Thoracic aorta (tissue), 2 donors: ENCODE data around the gene RNASE4. TPM values are rescaled to one million over a fixed set of nuclear protein-coding genes. Genes with fewer than 3 reads are reported as not detected.
"Not testable (repeated sequence)": the region's sequence is repeated elsewhere in the genome, so short reads cannot be mapped to it uniquely, and the experiment has no call there.

Experiments
- ATAC-seq: fragments of 150-250 bp; one replicate; pipeline ENCODE4 v1.8.0; 2017; ENCODE audit warnings: low read depth; ENCODE audit not compliant: insufficient number of reproducible peaks, low FRiP score
- DNase-seq: peaks from one replicate; pipeline ENCODE4 v3.0.0-alpha.2; 2020; ENCODE audit warnings: low spot score
- H3K27ac ChIP-seq, 2 donors: fragments of 200-600 bp; sonication (generic); 1 replicate in 1 of 2; 2 replicates in 1 of 2; pipeline ENCODE4 v1.5.1; 2016; ENCODE audit warnings: mild to moderate bottlenecking in 2 of 2, moderate library complexity in 2 of 2
- H3K27me3 ChIP-seq: fragments of 200-600 bp; sonication (generic); replicated peaks from 2 replicates; pipeline ENCODE4 v1.6.0; 2016; ENCODE audit warnings: mild to moderate bottlenecking; ENCODE audit not compliant: insufficient read depth
- H3K36me3 ChIP-seq: fragments of 200-600 bp; sonication (generic); one replicate; pipeline ENCODE4 v1.5.1; 2016
- H3K4me1 ChIP-seq, 2 donors: fragments of 200-600 bp; sonication (generic); 1 replicate in 1 of 2; 2 replicates in 1 of 2; pipeline versions ENCODE4 v1.5.1 to v1.6.0; 2016; ENCODE audit warnings: low read depth in 2 of 2, mild to moderate bottlenecking in 1 of 2; ENCODE audit not compliant: control insufficient read depth in 1 of 2
- H3K4me3 ChIP-seq: fragments of 200-600 bp; sonication (generic); 2 replicates; pipeline ENCODE4 v1.5.1; 2016; ENCODE audit warnings: mild to moderate bottlenecking
- H3K9me3 ChIP-seq: fragments of 200-600 bp; sonication (generic); 2 replicates; pipeline ENCODE4 v1.5.1; 2016
- total RNA-seq, 2 donors: library from RNA; depleted of rRNA; stranded (reverse); fragments of >200 nt; gene quantifications; one replicate each; pipeline versions ENCODE4 v1.1.0 to v1.2.3, GENCODE V29; 2016
- TF ChIP-seq, protein P1 (sequence below): fragments of 200-600 bp; sonication (generic); IDR thresholded peaks from one replicate; pipeline ENCODE4 v1.5.1; 2019; ENCODE audit warnings: antibody characterized with exemption

RNASE4 gene
- total RNA-seq, 2 donors from 2014 or later, result 45.6 to 66.4 TPM

DNA sequence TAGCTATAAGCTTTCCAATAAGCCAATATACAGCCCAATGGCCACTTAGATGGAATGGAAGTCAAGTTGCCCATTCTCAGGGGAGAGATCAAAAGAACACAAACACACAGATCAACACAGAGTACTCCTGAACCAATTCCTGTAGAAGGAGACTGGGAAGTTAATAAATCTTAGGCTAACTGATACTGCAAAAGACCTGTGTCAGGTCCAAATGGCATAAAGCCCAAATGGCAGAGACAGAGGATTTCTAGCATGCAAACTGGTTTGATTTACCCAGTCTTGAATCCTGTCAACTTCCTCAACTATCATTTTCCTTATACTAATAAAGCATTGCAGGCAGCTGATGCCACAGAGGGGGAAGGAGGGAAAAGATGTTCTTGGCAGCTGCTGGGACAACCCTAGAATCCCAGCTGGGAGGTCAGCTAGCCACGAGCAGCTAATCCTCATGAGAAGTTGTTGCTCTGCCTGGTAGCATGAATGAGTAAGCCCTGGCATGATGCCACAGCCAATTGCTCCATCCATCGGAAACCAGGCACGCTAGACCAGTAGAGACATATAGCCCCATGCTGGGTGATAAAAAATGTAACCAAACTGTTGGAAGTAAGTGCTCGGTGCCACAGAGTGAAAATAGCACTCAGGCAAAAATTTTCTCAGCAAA is 30.4 kb downstream of the RNASE4 start:
- peak; percentile 66 for ATAC-seq
- peak; percentile 36 for DNase-seq
- no peak overlapping the region for H3K4me3 ChIP-seq
- H3K27me3 ChIP-seq, result no peaks in the 10 kb centered on the region
- no peaks in the 10 kb centered on the region for H3K36me3 ChIP-seq
- no peaks in the 10 kb centered on the region for H3K4me1 ChIP-seq
- no peaks in the 10 kb centered on the region for H3K9me3 ChIP-seq
- H3K27ac ChIP-seq, result peak overlapping the region in 1 of 2 donors; percentile 19
- TF ChIP-seq, protein P1, sequence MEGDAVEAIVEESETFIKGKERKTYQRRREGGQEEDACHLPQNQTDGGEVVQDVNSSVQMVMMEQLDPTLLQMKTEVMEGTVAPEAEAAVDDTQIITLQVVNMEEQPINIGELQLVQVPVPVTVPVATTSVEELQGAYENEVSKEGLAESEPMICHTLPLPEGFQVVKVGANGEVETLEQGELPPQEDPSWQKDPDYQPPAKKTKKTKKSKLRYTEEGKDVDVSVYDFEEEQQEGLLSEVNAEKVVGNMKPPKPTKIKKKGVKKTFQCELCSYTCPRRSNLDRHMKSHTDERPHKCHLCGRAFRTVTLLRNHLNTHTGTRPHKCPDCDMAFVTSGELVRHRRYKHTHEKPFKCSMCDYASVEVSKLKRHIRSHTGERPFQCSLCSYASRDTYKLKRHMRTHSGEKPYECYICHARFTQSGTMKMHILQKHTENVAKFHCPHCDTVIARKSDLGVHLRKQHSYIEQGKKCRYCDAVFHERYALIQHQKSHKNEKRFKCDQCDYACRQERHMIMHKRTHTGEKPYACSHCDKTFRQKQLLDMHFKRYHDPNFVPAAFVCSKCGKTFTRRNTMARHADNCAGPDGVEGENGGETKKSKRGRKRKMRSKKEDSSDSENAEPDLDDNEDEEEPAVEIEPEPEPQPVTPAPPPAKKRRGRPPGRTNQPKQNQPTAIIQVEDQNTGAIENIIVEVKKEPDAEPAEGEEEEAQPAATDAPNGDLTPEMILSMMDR, result no peak

DNA sequence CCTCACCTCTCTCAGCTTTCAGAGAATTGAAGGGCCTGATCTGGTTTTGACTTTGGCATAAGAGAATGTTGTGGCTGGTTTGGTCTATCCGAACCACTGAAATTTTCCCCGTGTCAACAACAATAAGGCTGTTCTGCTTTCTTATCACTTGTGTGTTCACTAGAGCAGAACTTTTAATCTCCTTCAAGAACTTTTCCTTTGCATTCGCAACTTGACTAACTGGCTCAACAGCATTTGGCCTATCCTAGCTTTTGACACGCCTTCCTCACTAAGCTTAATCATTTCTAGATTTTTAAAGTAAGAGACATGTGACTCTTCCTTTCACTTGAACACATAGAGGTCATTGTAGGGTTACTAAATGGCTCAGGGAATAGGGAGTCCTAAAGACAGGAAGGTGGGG is 35.4 kb downstream of the RNASE4 start:
- Histone ChIP-seq H3K27ac (no peak overlapping the region), H3K4me1 (no peaks in the 10 kb centered on the region), H3K9me3 (no peaks in the 10 kb centered on the region), H3K27me3 (peaks cover 7% of the 10 kb centered on the region), H3K36me3 (no peaks in the 10 kb centered on the region), H3K4me3 (no peak overlapping the region)
- DNase-seq, result no peak
- ATAC-seq, result no peak
- TF ChIP-seq, protein P1, result no peak

DNA sequence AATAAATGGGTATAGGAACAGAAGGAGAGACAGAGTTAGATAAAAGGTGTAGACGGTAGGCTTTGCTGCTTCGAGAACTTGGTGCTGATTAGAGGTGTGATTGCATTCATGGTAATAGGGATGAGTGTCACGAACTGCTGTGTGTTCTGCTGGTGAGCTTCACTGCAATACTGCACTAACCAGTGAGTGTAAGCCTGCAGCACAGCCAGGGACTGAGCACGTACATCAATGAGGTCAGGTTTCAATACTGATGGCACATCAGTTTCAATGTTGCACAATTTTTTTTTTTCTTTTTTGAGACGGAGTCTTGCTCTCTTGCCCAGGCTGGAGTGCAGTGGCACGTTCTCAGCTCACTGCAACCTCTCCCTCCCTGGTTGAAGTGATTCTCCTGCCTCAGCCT is 36.4 kb downstream of the RNASE4 start:
- no peak overlapping the region for H3K4me3 ChIP-seq
- peaks cover 7% of the 10 kb centered on the region for H3K27me3 ChIP-seq
- no peaks in the 10 kb centered on the region for H3K9me3 ChIP-seq
- DNase-seq (no peak), ATAC-seq (no peak)
- H3K4me1 ChIP-seq, result no peaks in the 10 kb centered on the region
- no peaks in the 10 kb centered on the region for H3K36me3 ChIP-seq
- TF ChIP-seq, protein P1, result no peak
- H3K27ac ChIP-seq, result no peak overlapping the region

DNA sequence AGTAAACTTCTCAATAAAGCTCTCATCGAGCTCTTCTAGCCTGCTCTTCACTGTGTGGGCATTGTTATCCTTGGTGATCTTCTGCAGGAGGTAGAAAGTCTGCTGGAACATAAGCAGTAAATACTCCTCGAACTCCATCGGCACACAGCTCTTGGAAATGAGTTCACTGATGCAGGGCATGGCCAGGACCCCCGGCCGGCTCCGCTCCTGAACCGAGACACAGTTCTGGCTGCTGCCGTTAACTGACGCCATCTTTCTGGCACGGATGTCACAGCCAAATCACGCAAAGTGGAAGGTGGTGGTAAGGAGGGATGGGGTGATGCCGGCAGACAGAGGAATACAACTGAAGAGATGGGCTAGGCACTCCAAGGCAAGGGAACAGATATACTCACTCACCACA is 37.7 kb downstream of the RNASE4 start:
- Histone ChIP-seq H3K9me3 (no peaks in the 10 kb centered on the region), H3K4me3 (no peak overlapping the region), H3K27me3 (peaks cover 7% of the 10 kb centered on the region), H3K4me1 (no peaks in the 10 kb centered on the region), H3K36me3 (no peaks in the 10 kb centered on the region), H3K27ac (no peak overlapping the region)
- DNase-seq, result no peak
- TF ChIP-seq, protein P1, result no peak
- no peak for ATAC-seq

DNA sequence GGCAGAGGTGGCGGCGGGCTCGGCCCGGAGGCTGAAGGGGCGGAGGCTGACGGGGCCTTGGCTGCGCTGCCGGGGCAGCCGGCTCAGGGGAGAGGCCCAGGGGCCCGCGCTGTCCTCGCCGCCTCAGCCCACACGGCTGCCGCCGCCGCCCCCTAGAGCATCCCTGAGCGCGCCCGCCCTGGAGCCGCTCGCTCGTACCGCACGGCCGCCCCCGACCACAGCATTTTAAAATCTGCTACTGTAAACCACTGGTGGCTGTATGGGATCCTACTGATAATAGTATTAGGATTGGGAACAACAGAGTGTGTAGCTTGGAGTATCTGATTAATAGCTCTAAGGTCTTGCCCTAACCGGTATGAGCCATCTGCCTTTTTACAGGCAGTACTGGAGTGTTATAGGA is 39.1 kb downstream of the RNASE4 start:
- Histone ChIP-seq H3K4me1 (no peaks in the 10 kb centered on the region), H3K9me3 (no peaks in the 10 kb centered on the region), H3K27ac (no peak overlapping the region), H3K4me3 (peak overlapping the region; percentile 35), H3K27me3 (peaks cover 7% of the 10 kb centered on the region), H3K36me3 (no peaks in the 10 kb centered on the region)
- ATAC-seq, result no peak
- DNase-seq, result no peak
- TF ChIP-seq, protein P1, result no peak

DNA sequence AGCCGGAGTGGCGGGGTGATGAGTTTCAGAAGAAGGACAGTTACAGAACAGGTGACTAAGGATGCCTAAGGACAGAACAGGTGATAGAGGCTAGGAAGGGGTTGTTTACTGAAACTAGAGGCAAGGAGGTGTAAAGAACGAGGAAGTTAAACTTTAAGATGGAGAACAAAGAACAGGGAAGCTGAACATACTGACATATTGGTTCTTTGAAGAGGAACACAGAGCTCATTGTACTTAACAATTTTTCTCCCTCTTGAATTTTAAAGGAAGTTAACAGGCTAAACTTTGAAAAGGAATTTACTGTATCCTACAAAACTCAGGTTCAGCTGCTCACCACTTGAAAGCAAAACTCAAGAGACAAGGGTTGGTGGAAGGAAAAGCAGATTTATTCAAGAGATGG is 41.8 kb downstream of the RNASE4 start:
- ATAC-seq, H3K4me3 ChIP-seq, H3K27ac ChIP-seq, H3K27me3 ChIP-seq, H3K9me3 ChIP-seq, H3K4me1 ChIP-seq, H3K36me3 ChIP-seq, DNase-seq: not testable (repeated sequence)
